ENCODE results near the gene PIK3AP1.

DNA sequence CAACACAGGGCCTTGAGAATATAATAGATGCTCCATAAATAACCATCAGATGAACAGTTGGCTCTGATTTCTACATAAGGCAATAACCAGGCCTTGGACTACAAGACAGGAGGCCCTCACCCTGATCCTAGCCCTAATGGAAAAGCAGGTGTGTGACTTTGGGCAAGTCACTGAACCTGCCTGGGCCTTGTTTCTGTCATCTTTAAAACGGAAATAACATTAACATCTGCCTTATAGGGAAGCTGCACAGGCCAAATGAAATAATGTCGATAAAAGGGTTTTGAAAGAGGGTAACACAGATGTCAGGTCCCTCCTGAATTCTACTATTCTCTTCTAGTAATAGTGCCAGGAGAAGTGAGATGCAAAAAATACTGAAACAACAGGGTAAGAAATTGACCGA is 20.7 kb downstream of the PIK3AP1 start:
- TF ChIP-seq POLR2A (IDR thresholded peaks at IDR 0.05) (no peak), POLR2AphosphoS5 (IDR thresholded peaks at IDR 0.05) (no peak)
- TF ChIP-seq, protein P1, sequence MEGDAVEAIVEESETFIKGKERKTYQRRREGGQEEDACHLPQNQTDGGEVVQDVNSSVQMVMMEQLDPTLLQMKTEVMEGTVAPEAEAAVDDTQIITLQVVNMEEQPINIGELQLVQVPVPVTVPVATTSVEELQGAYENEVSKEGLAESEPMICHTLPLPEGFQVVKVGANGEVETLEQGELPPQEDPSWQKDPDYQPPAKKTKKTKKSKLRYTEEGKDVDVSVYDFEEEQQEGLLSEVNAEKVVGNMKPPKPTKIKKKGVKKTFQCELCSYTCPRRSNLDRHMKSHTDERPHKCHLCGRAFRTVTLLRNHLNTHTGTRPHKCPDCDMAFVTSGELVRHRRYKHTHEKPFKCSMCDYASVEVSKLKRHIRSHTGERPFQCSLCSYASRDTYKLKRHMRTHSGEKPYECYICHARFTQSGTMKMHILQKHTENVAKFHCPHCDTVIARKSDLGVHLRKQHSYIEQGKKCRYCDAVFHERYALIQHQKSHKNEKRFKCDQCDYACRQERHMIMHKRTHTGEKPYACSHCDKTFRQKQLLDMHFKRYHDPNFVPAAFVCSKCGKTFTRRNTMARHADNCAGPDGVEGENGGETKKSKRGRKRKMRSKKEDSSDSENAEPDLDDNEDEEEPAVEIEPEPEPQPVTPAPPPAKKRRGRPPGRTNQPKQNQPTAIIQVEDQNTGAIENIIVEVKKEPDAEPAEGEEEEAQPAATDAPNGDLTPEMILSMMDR (IDR thresholded peaks at IDR 0.05) = no peak

All from gastroesophageal sphincter (tissue), 3 donors.